ENCODE data around the gene MIA. TPM values are rescaled to one million over a fixed set of nuclear protein-coding genes. Genes with fewer than 3 reads are reported as not detected.

Gene MIA
- total and polyA plus RNA-seq, 9 of the 15 experiments (the other 6 are each of a cell fraction or from before 2014, with no cell fraction given) = 0.21 TPM; not detected in 8

GRCh38 chr19:40798683-40799557 lies 23.6 kb downstream of the MIA start, which contains the start of gene EGLN2 (continued):
- TF ChIP-seq ZBTB12 (CRISPR knock-in tag; IDR thresholded peaks at IDR 0.05) (0 out of 2 replicates have a peak, but pooled peaks have one; percentile 31), FUS (optimal IDR thresholded peaks at IDR 0.05; ENCODE audit: low read depth, low read length) (no peak), ARID3B (CRISPR knock-in tag; IDR thresholded peaks at IDR 0.05; ENCODE audit: borderline replicate concordance) (no peak), HDAC2 (IDR thresholded peaks at IDR 0.05) (peak; percentile 18), TFE3 (CRISPR knock-in tag; IDR thresholded peaks at IDR 0.05) (peak; percentile 52), HDAC3 (IDR thresholded peaks at IDR 0.05; ENCODE audit: borderline replicate concordance, partially characterized antibody) (no peak), ZSCAN29 (IDR thresholded peaks at IDR 0.05) (no peak), ZNF3 (CRISPR knock-in tag; IDR thresholded peaks at IDR 0.05) (no peak), ZKSCAN8 (CRISPR knock-in tag; IDR thresholded peaks at IDR 0.05) (no peak), XRCC3 (IDR thresholded peaks at IDR 0.05) (no peak), ZNF586 (CRISPR knock-in tag; conservative IDR thresholded peaks at IDR 0.05) (no peak), ZNF134 (CRISPR knock-in tag; conservative IDR thresholded peaks at IDR 0.05) (no peak), ZNF696 (CRISPR knock-in tag; conservative IDR thresholded peaks at IDR 0.05) (no peak), ZNF217 (CRISPR knock-in tag; IDR thresholded peaks at IDR 0.05) (no peak), PHB (CRISPR knock-in tag; IDR thresholded peaks at IDR 0.05) (no peak), SMARCC2 (IDR thresholded peaks at IDR 0.05; ENCODE audit: low read depth) (no peak), ZBTB49 (CRISPR knock-in tag; IDR thresholded peaks at IDR 0.05; ENCODE audit: borderline replicate concordance) (no peak), IRF2 (CRISPR knock-in tag; IDR thresholded peaks at IDR 0.05) (no peak), ZBTB43 (CRISPR knock-in tag; IDR thresholded peaks at IDR 0.05) (no peak), RFX5 (IDR thresholded peaks at IDR 0.05; ENCODE audit: low read depth, low read length) (no peak)

Measured in K562 (cell line).